ENCODE results near the gene ESPN. TPM values are rescaled to one million over a fixed set of nuclear protein-coding genes. Genes with fewer than 3 reads are reported as not detected.

The ESPN gene
- total RNA-seq, 4 donors from 2014 or later, result 40.2 to 368 (median 157) TPM

DNA sequence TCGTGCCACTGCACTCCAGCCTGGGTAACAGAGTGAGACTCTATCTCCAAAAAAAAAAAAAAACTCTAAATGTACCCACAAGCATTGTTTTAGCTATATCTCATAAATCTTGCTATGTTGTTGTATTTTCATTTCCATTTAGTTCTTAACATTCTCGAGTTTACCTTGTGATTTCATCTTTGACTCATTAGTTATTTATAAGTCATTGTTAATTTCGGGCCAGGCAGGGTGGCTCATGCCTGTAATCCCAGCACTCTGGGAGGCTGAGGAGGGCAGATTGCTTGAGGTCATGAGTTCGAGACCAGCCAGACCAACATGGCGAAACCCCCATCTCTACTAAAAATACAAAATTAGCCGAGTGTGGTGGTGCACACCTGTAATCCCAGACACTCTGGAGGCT is 16.6 kb upstream of the ESPN start:
- Histone ChIP-seq H3K27me3 (no peaks in the 10 kb centered on the region), H3K27ac (no peak overlapping the region), H3K9me3 (no peaks in the 10 kb centered on the region), H3K4me1 (peaks cover 0 to 10% (median 3%) of the 10 kb centered on the region in 4 donors), H3K4me3 (no peak overlapping the region), H3K36me3 (no peaks in the 10 kb centered on the region)
- DNase-seq, result no peak
- 81 to 90% methylated on average over 4 to 6 of the region's 6 CpGs for WGBS, 2 donors (ENCODE audit: low coverage in 1 of 2)
- intact Hi-C loops (cut with DNase I; ENCODE audit: low total_unique reads) (loop anchor here (5.0 kb wide), 1 partner anchor 161 kb away; no protein-coding TSS in a partner anchor), in situ Hi-C loops (cut with MboI; ENCODE audit: low pct_ligation_motif_present in 1 of 4, low pct_unique_long_range_greater_than_20kb in 1 of 4, low sequenced_read_pairs in 3 of 4) (loop anchor here in 3 of 4 donors (10.0 to 25.0 kb wide), 4 partner anchors 53 to 171 kb away; partner anchors contain the start of genes HES3 (in 1 of the 3) and ICMT (in 1 of the 3))
- TF ChIP-seq, protein P1, sequence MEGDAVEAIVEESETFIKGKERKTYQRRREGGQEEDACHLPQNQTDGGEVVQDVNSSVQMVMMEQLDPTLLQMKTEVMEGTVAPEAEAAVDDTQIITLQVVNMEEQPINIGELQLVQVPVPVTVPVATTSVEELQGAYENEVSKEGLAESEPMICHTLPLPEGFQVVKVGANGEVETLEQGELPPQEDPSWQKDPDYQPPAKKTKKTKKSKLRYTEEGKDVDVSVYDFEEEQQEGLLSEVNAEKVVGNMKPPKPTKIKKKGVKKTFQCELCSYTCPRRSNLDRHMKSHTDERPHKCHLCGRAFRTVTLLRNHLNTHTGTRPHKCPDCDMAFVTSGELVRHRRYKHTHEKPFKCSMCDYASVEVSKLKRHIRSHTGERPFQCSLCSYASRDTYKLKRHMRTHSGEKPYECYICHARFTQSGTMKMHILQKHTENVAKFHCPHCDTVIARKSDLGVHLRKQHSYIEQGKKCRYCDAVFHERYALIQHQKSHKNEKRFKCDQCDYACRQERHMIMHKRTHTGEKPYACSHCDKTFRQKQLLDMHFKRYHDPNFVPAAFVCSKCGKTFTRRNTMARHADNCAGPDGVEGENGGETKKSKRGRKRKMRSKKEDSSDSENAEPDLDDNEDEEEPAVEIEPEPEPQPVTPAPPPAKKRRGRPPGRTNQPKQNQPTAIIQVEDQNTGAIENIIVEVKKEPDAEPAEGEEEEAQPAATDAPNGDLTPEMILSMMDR (IDR thresholded peaks at IDR 0.05), result no peak
- TF ChIP-seq POLR2AphosphoS5 (IDR thresholded peaks at IDR 0.05) (no peak), POLR2A (IDR thresholded peaks at IDR 0.05) (no peak), EP300 (IDR thresholded peaks at IDR 0.05; ENCODE audit: low read depth) (no peak)

DNA sequence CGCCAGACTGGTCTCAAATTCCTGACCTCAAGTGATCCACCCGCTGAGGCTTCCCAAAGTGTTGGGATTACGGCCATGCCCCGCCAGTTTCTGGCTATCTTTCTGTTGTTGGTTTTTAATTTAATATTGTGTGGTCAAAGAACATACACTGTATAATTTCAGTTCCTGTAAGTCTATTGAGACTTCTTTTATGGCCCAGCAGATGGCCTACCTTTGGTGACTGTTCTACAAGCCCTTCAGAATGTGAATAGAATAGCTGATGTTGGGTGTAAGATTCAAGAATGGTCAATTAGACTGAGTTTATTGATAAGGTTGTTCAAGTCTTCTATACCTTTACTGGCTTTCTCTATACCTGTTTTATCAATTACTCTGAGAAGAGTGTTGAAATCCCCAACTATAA is 15.5 kb upstream of the ESPN start:
- no peaks in the 10 kb centered on the region for H3K9me3 ChIP-seq
- H3K4me1 ChIP-seq, result peaks cover 0 to 16% (median 9%) of the 10 kb centered on the region in 4 donors
- no peaks in the 10 kb centered on the region for H3K36me3 ChIP-seq
- WGBS, 2 donors (ENCODE audit: low coverage in 1 of 2), result 65 to 66% methylated on average over 3 to 4 of the region's 4 CpGs
- H3K27me3 ChIP-seq, result peaks cover 5% of the 10 kb centered on the region
- H3K4me3 ChIP-seq, result no peak overlapping the region
- DNase-seq, result no peak
- TF ChIP-seq POLR2AphosphoS5 (IDR thresholded peaks at IDR 0.05) (no peak), POLR2A (IDR thresholded peaks at IDR 0.05) (no peak), EP300 (IDR thresholded peaks at IDR 0.05; ENCODE audit: low read depth) (no peak)
- TF ChIP-seq, protein P1 (IDR thresholded peaks at IDR 0.05), result no peak
- intact Hi-C loops (cut with DNase I; ENCODE audit: low total_unique reads), result loop anchor here (5.0 kb wide), 1 partner anchor 162 kb away; no protein-coding TSS in a partner anchor
- H3K27ac ChIP-seq, result peak overlapping the region in 1 of 4 donors; percentile 13
- in situ Hi-C loops (cut with MboI; ENCODE audit: low pct_ligation_motif_present in 1 of 4, low pct_unique_long_range_greater_than_20kb in 1 of 4, low sequenced_read_pairs in 3 of 4), result loop anchor here in 3 of 4 donors (10.0 to 25.0 kb wide), 4 partner anchors 54 to 172 kb away; partner anchors contain the start of genes HES3 (in 1 of the 3) and ICMT (in 1 of the 3)

DNA sequence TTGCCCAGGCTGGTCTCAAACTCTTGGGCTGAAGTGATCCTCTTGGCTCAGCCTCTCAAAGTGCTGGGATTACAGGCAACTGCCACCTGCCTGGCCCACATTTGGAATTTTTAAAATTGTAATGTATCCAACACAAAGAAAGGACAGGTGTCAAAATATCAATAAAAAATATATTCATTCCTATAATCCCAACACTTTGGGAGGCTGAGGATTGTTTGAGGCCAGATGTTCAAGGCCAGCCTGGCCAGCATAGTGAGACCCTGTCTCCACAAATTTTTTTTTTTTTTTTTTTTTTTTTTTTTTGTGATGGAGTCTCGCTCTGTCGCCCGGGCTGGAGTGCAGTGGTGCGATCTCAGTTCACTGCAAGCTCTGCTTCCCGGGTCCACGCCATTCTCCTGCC is 14.8 kb upstream of the ESPN start:
- Histone ChIP-seq H3K27me3 (peaks cover 12% of the 10 kb centered on the region), H3K9me3 (no peaks in the 10 kb centered on the region), H3K36me3 (no peaks in the 10 kb centered on the region), H3K4me1 (peaks cover 3 to 20% (median 15%) of the 10 kb centered on the region in 4 donors), H3K27ac (peak overlapping the region in 1 of 4 donors; percentile 13), H3K4me3 (no peak overlapping the region)
- no peak for DNase-seq
- intact Hi-C loops (cut with DNase I; ENCODE audit: low total_unique reads), result loop anchor here (5.0 kb wide), 1 partner anchor 162 kb away; no protein-coding TSS in a partner anchor
- TF ChIP-seq, protein P1 (IDR thresholded peaks at IDR 0.05), result no peak
- TF ChIP-seq EP300 (IDR thresholded peaks at IDR 0.05; ENCODE audit: low read depth) (no peak), POLR2A (IDR thresholded peaks at IDR 0.05) (no peak), POLR2AphosphoS5 (IDR thresholded peaks at IDR 0.05) (no peak)
- in situ Hi-C loops (cut with MboI; ENCODE audit: low pct_ligation_motif_present in 1 of 4, low pct_unique_long_range_greater_than_20kb in 1 of 4, low sequenced_read_pairs in 3 of 4), result loop anchor here in 3 of 4 donors (5.0 to 25.0 kb wide), 5 partner anchors 55 to 172 kb away; partner anchors contain the start of genes HES3 (in 1 of the 3) and ICMT (in 1 of the 3)
- WGBS, 2 donors (ENCODE audit: low coverage in 1 of 2), result 80 to 92% methylated on average over 1 to 6 of the region's 6 CpGs

DNA sequence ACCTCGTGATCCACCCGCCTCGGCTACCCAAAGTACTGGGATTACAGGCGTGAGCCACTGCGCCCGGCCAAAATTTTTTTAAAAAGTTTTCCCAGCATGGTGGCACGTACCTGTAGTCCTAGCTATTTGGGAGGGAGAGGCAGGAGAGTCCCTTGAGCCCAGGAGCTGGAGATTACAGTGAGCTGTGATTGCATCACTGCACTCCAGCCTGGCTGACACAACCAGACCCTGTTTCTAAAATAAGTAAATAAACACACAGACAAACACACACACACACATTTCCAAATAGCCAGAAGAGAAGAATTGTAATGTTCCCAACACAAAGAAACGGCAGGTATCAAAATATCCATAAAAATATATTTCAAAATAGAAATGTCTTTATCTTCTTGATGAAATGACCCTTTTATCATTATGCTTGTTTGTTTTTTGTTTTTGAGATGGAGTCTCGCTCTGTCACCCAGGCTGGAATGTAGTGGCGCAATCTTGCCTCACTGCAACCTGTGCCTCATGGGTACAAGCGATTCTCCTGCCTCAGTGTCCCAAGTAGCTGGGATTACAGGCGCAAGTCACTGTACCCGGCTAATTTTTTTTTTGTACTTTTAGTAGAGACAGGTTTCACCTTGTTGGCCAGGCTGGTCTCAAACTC is 14.2 kb upstream of the ESPN start:
- no peak for DNase-seq
- no peak overlapping the region for H3K27ac ChIP-seq
- H3K4me1 ChIP-seq, result peaks cover 6 to 25% (median 18%) of the 10 kb centered on the region in 4 donors
- H3K9me3 ChIP-seq, result no peaks in the 10 kb centered on the region
- WGBS, 2 donors (ENCODE audit: low coverage in 1 of 2), result 84% methylated on average over 13 of the region's 13 CpGs; no CpG with 5 or more reads in 1 of the 2 donors
- intact Hi-C loops (cut with DNase I; ENCODE audit: low total_unique reads) (no loop called here), in situ Hi-C loops (cut with MboI; ENCODE audit: low pct_ligation_motif_present in 1 of 4, low pct_unique_long_range_greater_than_20kb in 1 of 4, low sequenced_read_pairs in 3 of 4) (loop anchor here in 1 of 4 donors (5.0 to 25.0 kb wide), 2 partner anchors 63 to 173 kb away; partner anchors contain the start of genes HES3 and ICMT)
- peaks cover 19% of the 10 kb centered on the region for H3K27me3 ChIP-seq
- TF ChIP-seq EP300 (IDR thresholded peaks at IDR 0.05; ENCODE audit: low read depth), result no peak
- TF ChIP-seq, protein P1 (IDR thresholded peaks at IDR 0.05), result no peak
- TF ChIP-seq POLR2A (IDR thresholded peaks at IDR 0.05), result no peak
- no peak for TF ChIP-seq POLR2AphosphoS5 (IDR thresholded peaks at IDR 0.05)
- H3K36me3 ChIP-seq, result no peaks in the 10 kb centered on the region
- no peak overlapping the region for H3K4me3 ChIP-seq

Measured in transverse colon (tissue), 4 donors.